HepG2 (cell line): ENCODE measurements around the gene HPD. TPM values are rescaled to one million over a fixed set of nuclear protein-coding genes. Genes with fewer than 3 reads are reported as not detected.
A peak's percentile ranks its signal among the peaks of the same experiment; 100 is the strongest.

ENCODE experiments used
- AGO1 ChIP-seq: fragments of 200-400 bp; formaldehyde crosslinking; IDR thresholded peaks from 2 replicates; pipeline ENCODE4 v1.6.1; 2017; ENCODE audit warnings: mild to moderate bottlenecking, low read depth, low read length, moderate library complexity; ENCODE audit not compliant: poor library complexity, severe bottlenecking
- ARNTL ChIP-seq: sonication (generic); formaldehyde crosslinking; IDR thresholded peaks from 2 replicates; pipeline ENCODE4 v1.4.0; 2020; ENCODE audit warnings: mild to moderate bottlenecking, missing genetic modification reagents
- CCAR2 ChIP-seq: fragments of 200-400 bp; formaldehyde crosslinking; optimal IDR thresholded peaks from 2 replicates; pipeline ENCODE3; 2018; ENCODE audit warnings: low read depth, mild to moderate bottlenecking, low read length, moderate library complexity
- CREB1 ChIP-seq, 2 experiments: fragments of 450-650 bp in 1 of 2; IDR thresholded peaks; 2 replicates each; pipeline ENCODE4 v1.6.1; 2016 to 2017; ENCODE audit warnings: control low read depth in 1 of 2, mild to moderate bottlenecking in 1 of 2, missing compliant biosample characterization in 1 of 2, missing genetic modification characterization in 1 of 2
- ISL2 ChIP-seq: sonication (generic); formaldehyde crosslinking; IDR thresholded peaks from 2 replicates; pipeline ENCODE4 v1.5.0; 2020; ENCODE audit warnings: missing genetic modification reagents
- MBD4 ChIP-seq: IDR thresholded peaks from 2 replicates; pipeline ENCODE4 v1.6.1; 2012; ENCODE audit warnings: low read length, inconsistent platforms, borderline replicate concordance
- MEF2D ChIP-seq: sonication (generic); formaldehyde crosslinking; IDR thresholded peaks from 2 replicates; pipeline ENCODE4 v1.5.1; 2020; ENCODE audit warnings: mild to moderate bottlenecking, missing genetic modification reagents
- NCOA1 ChIP-seq: sonication (generic); formaldehyde crosslinking; IDR thresholded peaks from 2 replicates; pipeline ENCODE4 v1.9.0; 2021; ENCODE audit warnings: missing genetic modification reagents
- PHF20 ChIP-seq: sonication (generic); formaldehyde crosslinking; IDR thresholded peaks from 2 replicates; pipeline ENCODE4 v1.5.0; 2020; ENCODE audit warnings: mild to moderate bottlenecking, missing genetic modification reagents
- ZNF264 ChIP-seq: sonication (generic); formaldehyde crosslinking; IDR thresholded peaks from 2 replicates; pipeline ENCODE4 v1.4.0; 2020; ENCODE audit warnings: missing genetic modification reagents
- ZNF451 ChIP-seq: sonication (generic); formaldehyde crosslinking; IDR thresholded peaks from 2 replicates; pipeline ENCODE4 v1.5.0; 2020; ENCODE audit warnings: mild to moderate bottlenecking, missing genetic modification reagents
- ZNF598 ChIP-seq: sonication (generic); formaldehyde crosslinking; IDR thresholded peaks from 2 replicates; pipeline ENCODE4 v1.5.1; 2020; ENCODE audit warnings: mild to moderate bottlenecking, missing genetic modification reagents, borderline replicate concordance
- ZNF816 ChIP-seq: sonication (generic); formaldehyde crosslinking; IDR thresholded peaks from 2 replicates; pipeline ENCODE4 v1.8.0; 2022; ENCODE audit warnings: missing genetic modification reagents, mild to moderate bottlenecking, borderline replicate concordance
- ZZZ3 ChIP-seq: sonication (generic); formaldehyde crosslinking; IDR thresholded peaks from 2 replicates; pipeline ENCODE4 v1.4.0; 2020; ENCODE audit warnings: missing genetic modification reagents, mild to moderate bottlenecking, borderline replicate concordance
- polyA plus RNA-seq, 8 experiments: library from polyadenylated mRNA; depleted of rRNA in 3 of 8; stranded (reverse) in 7 of 8; unstranded in 1 of 8; fragments of >200 nt; fragmentation: Illumina TruSeq in 4 of 8; extraction: Trizol in 4 of 8; gene quantifications; 2 replicates each; pipeline versions ENCODE4 v1.2.1 to v1.2.3, GENCODE V29; 2011 to 2016; ENCODE audit warnings: low read depth in 4 of 8, missing spikeins in 1 of 8, mixed read lengths in 1 of 8; ENCODE audit not compliant: insufficient read depth in 1 of 8
- total RNA-seq, 5 experiments: library from RNA; depleted of rRNA; stranded (reverse); fragments of >200 nt; fragmentation: Illumina TruSeq; extraction: Trizol; gene quantifications; 2 replicates each; pipeline ENCODE4 v1.2.3, GENCODE V29; 2016; ENCODE audit warnings: low read depth in 1 of 5
- TF ChIP-seq, protein P1 (sequence below): sonication (generic); formaldehyde crosslinking; IDR thresholded peaks from 2 replicates; pipeline ENCODE4 v1.4.0; 2020; ENCODE audit warnings: missing genetic modification reagents
- TF ChIP-seq, protein P2 (sequence below): sonication (generic); formaldehyde crosslinking; IDR thresholded peaks from 2 replicates; pipeline ENCODE4 v1.4.0; 2020; ENCODE audit warnings: missing genetic modification reagents
- TF ChIP-seq, protein P3 (sequence below): fragments of 450-650 bp; IDR thresholded peaks from 2 replicates; pipeline ENCODE4 v1.6.1; 2017; ENCODE audit warnings: mild to moderate bottlenecking
- TF ChIP-seq, protein P4 (sequence below): sonication (generic); formaldehyde crosslinking; IDR thresholded peaks from 2 replicates; pipeline ENCODE4 v1.4.0; 2020; ENCODE audit warnings: missing genetic modification reagents

The HPD gene
- total and polyA plus RNA-seq, 2 of the 13 experiments (the other 11 are each of a cell fraction or from before 2014, with no cell fraction given), result 120 to 195 TPM

DNA sequence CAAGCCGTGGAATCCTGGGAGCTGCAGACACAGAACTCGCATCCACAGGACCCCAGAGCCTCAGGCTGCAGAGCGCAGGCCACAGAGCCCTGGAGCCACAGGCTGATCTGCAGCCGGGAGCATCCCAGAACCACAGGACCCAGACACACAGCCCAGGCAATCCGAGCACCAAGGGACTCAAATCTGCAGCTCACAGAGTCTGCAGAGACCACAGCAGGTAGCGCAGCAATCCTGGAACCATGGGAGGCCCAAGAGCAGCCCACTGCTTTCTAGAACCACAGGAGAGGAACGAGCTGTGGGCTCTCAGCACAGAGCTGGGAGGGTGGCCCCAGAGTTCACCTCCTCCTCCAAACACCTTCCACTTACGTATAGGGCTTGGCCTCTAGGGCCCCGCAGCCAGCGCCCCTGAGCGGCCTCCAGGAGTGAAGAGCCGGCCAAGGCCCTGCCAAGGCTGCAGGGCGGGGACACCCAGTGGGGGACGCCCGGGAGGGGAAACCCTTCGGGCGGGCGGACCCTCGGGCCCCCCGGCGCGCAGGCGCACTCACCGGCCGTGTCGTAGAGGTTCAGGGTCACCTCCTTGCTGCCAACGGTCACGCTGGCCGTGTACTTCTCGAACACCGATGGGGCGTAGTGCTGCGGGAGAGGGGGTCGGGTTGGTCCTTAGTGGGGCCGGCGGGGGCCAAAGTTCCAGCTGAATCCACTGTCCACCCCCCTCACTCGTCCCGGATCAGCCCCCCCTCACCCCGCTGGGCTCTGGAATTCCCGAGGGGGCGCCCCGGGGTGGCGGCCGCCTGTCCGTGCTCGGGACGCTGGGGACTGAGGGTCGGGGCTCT, 65.8 kb downstream of the HPD start (continued):
- TF ChIP-seq, protein P1, sequence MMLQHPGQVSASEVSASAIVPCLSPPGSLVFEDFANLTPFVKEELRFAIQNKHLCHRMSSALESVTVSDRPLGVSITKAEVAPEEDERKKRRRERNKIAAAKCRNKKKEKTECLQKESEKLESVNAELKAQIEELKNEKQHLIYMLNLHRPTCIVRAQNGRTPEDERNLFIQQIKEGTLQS (CRISPR knock-in tag), result no peak
- no peak for TF ChIP-seq CCAR2
- TF ChIP-seq, protein P2, sequence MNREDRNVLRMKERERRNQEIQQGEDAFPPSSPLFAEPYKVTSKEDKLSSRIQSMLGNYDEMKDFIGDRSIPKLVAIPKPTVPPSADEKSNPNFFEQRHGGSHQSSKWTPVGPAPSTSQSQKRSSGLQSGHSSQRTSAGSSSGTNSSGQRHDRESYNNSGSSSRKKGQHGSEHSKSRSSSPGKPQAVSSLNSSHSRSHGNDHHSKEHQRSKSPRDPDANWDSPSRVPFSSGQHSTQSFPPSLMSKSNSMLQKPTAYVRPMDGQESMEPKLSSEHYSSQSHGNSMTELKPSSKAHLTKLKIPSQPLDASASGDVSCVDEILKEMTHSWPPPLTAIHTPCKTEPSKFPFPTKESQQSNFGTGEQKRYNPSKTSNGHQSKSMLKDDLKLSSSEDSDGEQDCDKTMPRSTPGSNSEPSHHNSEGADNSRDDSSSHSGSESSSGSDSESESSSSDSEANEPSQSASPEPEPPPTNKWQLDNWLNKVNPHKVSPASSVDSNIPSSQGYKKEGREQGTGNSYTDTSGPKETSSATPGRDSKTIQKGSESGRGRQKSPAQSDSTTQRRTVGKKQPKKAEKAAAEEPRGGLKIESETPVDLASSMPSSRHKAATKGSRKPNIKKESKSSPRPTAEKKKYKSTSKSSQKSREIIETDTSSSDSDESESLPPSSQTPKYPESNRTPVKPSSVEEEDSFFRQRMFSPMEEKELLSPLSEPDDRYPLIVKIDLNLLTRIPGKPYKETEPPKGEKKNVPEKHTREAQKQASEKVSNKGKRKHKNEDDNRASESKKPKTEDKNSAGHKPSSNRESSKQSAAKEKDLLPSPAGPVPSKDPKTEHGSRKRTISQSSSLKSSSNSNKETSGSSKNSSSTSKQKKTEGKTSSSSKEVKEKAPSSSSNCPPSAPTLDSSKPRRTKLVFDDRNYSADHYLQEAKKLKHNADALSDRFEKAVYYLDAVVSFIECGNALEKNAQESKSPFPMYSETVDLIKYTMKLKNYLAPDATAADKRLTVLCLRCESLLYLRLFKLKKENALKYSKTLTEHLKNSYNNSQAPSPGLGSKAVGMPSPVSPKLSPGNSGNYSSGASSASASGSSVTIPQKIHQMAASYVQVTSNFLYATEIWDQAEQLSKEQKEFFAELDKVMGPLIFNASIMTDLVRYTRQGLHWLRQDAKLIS (CRISPR knock-in tag), result no peak
- TF ChIP-seq MBD4, result no peak
- TF ChIP-seq AGO1, result no peak
- TF ChIP-seq NCOA1 (CRISPR knock-in tag), result no peak
- no peak for TF ChIP-seq ZZZ3 (CRISPR knock-in tag)
- TF ChIP-seq MEF2D (CRISPR knock-in tag), result 0 out of 2 replicates have a peak, but pooled peaks have one; percentile 38
- TF ChIP-seq, protein P3, sequence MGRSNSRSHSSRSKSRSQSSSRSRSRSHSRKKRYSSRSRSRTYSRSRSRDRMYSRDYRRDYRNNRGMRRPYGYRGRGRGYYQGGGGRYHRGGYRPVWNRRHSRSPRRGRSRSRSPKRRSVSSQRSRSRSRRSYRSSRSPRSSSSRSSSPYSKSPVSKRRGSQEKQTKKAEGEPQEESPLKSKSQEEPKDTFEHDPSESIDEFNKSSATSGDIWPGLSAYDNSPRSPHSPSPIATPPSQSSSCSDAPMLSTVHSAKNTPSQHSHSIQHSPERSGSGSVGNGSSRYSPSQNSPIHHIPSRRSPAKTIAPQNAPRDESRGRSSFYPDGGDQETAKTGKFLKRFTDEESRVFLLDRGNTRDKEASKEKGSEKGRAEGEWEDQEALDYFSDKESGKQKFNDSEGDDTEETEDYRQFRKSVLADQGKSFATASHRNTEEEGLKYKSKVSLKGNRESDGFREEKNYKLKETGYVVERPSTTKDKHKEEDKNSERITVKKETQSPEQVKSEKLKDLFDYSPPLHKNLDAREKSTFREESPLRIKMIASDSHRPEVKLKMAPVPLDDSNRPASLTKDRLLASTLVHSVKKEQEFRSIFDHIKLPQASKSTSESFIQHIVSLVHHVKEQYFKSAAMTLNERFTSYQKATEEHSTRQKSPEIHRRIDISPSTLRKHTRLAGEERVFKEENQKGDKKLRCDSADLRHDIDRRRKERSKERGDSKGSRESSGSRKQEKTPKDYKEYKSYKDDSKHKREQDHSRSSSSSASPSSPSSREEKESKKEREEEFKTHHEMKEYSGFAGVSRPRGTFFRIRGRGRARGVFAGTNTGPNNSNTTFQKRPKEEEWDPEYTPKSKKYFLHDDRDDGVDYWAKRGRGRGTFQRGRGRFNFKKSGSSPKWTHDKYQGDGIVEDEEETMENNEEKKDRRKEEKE, result no peak
- TF ChIP-seq ZNF264 (CRISPR knock-in tag), result 0 out of 2 replicates have a peak, but pooled peaks have one; percentile 9
- no peak for TF ChIP-seq CREB1 (IDR thresholded peaks at IDR 0.05)
- no peak for TF ChIP-seq CREB1 (CRISPR knock-in tag; IDR thresholded peaks at IDR 0.05)
- TF ChIP-seq ZNF451 (CRISPR knock-in tag), result peak; percentile 54; the same call in 1 of the 2 replicates
- TF ChIP-seq, protein P4, sequence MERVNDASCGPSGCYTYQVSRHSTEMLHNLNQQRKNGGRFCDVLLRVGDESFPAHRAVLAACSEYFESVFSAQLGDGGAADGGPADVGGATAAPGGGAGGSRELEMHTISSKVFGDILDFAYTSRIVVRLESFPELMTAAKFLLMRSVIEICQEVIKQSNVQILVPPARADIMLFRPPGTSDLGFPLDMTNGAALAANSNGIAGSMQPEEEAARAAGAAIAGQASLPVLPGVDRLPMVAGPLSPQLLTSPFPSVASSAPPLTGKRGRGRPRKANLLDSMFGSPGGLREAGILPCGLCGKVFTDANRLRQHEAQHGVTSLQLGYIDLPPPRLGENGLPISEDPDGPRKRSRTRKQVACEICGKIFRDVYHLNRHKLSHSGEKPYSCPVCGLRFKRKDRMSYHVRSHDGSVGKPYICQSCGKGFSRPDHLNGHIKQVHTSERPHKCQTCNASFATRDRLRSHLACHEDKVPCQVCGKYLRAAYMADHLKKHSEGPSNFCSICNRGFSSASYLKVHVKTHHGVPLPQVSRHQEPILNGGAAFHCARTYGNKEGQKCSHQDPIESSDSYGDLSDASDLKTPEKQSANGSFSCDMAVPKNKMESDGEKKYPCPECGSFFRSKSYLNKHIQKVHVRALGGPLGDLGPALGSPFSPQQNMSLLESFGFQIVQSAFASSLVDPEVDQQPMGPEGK, result peak; percentile 83
- TF ChIP-seq PHF20 (CRISPR knock-in tag), result no peak
- 0 out of 2 replicates have a peak, but pooled peaks have one; percentile 28 for TF ChIP-seq ISL2 (CRISPR knock-in tag)
- TF ChIP-seq ZNF816 (CRISPR knock-in tag), result peak; percentile 44; the same call in 1 of the 2 replicates
- TF ChIP-seq ARNTL (CRISPR knock-in tag), result no peak
- peak; percentile 30; the same call in 1 of the 2 replicates for TF ChIP-seq ZNF598 (CRISPR knock-in tag)
